Left renal pelvis (tissue), 4 donors: ENCODE results near the gene NCEH1. TPM values are rescaled to one million over a fixed set of nuclear protein-coding genes. Genes with fewer than 3 reads are reported as not detected.
"Not testable (repeated sequence)": the region's sequence is repeated elsewhere in the genome, so short reads cannot be mapped to it uniquely, and the experiment has no call there.

Experiments used
- DNase-seq, 4 donors: peaks; one replicate each; pipeline ENCODE4 v3.0.0-alpha.2; 2013; ENCODE audit warnings: low read depth in 4 of 4, low spot score in 3 of 4
- polyA plus RNA-seq, 4 donors: library from polyadenylated mRNA; unstranded; fragments of 120-200 nt; gene quantifications; one replicate each; pipeline ENCODE4 v1.2.1, GENCODE V29; 2013; ENCODE audit not compliant: insufficient read length in 4 of 4

NCEH1 gene
- 1 to 10 TPM; 1.9 to 4.6 (median 4.3) TPM for polyA plus RNA-seq

DNA sequence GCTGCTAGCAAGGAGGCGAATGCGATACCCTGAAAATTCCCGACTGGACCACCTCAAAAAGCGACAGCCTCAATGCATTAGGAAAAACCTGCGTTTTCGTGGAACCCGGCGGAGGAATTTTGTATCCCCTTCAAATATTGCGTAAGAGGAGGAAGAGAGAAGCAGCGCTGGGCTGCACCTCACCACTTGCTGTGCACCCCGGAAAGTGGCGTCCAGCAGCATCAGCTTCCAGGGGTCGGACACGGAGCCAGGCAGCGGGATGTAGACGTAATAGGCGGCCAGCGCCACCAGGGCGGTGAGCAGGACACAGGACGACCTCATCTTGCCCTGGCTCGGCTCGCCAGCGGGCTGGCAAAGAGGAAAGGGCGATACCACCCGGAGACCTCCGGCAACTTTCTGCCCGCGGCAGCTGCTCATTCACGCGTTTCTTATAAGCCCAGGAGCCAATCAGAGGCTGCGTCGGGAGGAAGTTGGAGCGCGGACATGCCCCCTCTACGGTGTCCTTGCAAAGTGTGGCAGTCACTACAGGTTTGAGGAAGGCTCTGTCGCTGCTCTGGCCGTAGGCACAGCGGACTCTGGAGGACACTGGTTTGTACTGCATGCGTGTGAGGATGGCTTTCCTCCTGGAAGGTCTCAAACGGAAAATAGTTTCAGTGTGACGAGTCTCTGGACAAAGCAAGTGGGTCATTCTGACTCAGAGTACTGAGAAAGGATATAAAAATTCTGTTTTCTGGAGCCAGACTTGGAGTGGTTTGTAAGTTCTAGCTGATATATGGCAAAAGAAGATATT lies at the start of gene NCEH1:
Gene NCEH1 (minus strand): TSS at position 404 of the 790 bp plus-strand sequence. CDS start 83 bp downstream, at position 321.
- peak; percentile 68 to 81 (median 72) for DNase-seq

GRCh38 chr3:172760416-172760815 lies 49.5 kb upstream of the NCEH1 start:
- DNase-seq, result not testable (repeated sequence)

- DNase-seq, result no peak
Measured at GRCh38 chr3:172753125-172753524, 42.3 kb upstream of the NCEH1 start.

- DNase-seq, result no peak
Measured at GRCh38 chr3:172752651-172753050, 41.8 kb upstream of the NCEH1 start.

DNA sequence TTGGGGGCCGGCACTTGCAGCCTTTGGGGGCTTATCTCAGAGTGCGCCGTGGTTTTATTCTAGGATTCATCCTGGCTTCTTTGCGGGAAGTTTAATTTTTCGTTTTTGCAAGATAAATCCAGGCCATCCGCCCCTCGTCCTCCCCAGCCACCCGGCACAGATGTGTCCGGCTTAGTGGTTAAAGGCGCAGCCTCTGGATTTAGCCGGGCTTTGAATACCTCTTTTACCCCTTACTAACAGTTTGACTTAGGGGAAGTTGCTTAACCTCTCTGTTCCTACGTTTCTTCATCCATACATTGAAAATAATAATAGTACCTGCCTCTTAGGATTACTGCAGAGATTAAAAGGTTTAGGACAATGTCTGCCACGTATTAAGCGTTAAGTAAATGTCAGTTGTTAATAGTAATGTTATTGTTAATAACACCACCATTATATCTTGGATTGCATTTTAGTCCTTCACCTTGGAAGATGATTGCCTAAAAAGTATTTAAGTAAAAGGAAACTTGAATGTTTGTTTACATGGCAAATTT lies 40.4 kb upstream of the NCEH1 start:
- DNase-seq, result no peak

DNA sequence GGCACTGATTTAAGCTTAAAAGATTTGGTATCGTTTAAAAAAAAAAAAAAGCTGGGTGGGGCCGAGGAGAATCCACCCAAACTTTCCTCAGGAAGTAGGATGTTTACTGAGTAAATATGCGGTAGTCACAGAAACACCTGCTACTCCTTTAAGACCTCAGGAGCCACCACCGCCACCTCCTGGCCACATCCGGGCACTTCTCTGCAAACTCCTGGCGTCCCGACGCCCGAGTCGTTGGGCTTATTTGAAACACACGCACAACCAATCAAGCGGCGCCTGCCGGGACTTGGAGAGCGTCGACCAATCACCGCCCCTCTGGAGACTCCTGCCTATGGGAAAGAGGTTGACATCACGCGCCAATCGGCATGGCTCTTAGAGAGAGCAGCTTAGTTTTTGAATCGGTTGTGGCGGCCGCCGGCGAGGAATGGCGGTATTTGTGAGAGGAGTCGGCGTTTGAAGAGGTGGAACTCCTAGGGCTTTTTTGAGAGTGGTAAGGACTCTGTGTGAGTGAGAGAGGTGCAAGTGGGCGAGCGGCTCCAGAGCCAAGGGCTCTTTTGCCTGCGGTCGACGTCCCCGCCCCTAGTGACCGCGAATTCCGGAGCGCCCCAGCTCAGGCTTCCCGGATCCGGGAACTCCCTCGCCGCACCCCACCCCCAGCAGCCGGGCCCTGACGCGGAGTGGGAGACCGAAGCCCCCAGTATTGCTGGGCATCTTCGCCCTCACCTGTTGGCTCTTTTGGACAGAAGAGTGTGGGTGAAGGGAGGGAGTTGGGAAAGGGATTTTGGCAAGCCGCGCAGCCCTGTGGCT lies 39.7 kb upstream of the NCEH1 start, which contains the start of gene ECT2:
Gene ECT2 (plus strand): TSS at position 359 of the 807 bp plus-strand sequence. CDS start 3,805 bp downstream, outside the sequence.
- peak; percentile 97 to 99 (median 98) for DNase-seq

DNA sequence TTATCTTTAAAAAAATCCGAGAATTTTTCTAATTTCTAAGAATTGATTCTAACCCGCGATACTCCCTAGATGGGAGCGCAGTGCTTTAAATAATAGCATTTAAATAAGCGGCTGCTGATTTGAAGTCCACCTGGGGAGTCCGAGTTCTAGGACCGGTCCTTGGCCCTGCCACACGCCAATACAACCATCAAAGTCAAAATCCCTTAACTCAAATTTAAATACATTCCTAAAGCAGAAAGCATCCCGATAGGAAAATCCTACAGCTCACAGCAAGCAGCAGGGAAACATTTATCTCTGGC lies 39.2 kb upstream of the NCEH1 start:
- DNase-seq, result no peak

DNA sequence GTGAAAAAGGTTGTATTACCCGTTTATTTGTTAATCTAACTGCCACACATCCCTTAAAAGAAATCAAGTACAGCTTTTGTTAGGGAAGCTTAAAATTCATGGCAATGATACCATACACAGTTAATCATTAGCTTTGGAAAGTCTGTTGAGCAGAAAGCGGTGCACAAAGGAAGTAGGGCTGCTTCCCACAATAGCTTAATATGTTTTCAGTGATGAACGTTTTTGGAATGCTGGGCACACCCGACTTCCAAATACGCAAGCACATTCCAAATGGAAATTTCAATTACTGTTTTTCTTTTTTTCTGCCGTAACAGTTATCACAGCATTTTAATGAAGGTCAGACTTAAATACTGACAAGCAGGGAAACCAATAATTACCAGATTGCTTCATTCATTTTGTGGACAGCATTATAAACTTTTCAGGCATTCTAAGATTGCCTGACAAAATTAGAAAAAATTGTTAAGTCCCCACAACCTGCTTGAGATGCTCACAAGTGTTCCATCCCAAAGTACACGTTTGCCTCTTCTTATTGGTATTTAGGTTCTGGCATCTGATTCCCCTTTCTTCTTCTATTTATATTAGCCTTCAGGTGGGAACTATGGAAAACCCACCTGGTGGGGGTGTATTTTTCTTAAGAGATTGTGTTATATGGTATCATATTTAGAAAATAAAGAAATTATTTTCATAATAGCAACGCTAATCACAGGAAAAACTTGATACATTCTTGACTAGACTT lies 38.5 kb upstream of the NCEH1 start:
- DNase-seq, result peak in 1 of 4 donors; percentile 30

DNA sequence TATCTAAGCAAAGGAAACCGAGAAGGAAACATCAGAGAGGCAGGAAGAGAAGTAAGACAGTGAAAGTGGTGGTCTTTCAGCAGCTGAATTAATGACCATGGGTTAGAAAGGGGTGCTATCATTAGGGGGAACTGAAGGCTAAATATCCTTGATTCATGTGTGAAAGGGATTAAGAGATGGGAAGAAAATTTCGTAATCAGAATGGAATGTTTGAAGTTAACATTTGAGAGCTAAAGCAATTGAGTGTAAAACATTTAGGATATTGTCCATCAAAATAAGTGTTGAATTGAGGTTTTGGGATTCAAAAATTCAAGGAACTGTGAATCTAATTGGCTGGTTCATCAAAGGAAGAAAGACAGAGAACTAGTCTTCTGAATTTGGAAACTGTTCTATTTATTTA lies 35.6 kb upstream of the NCEH1 start:
- no peak for DNase-seq

GRCh38 chr3:172739462-172739861 lies 28.6 kb upstream of the NCEH1 start:
- DNase-seq, result no peak

DNA sequence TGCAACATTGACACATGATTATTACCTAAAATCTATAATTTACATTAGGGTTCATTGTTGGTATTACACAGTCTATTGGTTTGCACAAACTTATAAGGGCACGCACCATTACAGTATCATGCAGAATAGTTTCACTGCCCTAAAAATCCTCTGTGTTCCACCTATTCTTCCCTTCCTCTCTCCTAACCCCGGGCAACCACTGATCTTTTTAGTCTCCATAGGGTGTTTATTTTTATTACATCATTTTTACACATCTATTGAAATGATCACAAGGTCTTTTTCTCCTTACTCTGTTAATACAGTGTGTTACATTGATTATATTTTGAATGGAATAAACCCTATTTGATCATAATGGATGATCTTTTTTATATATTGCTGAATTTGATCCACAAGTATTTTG lies 24.1 kb upstream of the NCEH1 start:
- DNase-seq, result no peak

- no peak for DNase-seq
Measured at GRCh38 chr3:172726380-172726779, 15.5 kb upstream of the NCEH1 start.

GRCh38 chr3:172722536-172723040 lies 11.7 kb upstream of the NCEH1 start:
- DNase-seq, result not testable (repeated sequence)

DNA sequence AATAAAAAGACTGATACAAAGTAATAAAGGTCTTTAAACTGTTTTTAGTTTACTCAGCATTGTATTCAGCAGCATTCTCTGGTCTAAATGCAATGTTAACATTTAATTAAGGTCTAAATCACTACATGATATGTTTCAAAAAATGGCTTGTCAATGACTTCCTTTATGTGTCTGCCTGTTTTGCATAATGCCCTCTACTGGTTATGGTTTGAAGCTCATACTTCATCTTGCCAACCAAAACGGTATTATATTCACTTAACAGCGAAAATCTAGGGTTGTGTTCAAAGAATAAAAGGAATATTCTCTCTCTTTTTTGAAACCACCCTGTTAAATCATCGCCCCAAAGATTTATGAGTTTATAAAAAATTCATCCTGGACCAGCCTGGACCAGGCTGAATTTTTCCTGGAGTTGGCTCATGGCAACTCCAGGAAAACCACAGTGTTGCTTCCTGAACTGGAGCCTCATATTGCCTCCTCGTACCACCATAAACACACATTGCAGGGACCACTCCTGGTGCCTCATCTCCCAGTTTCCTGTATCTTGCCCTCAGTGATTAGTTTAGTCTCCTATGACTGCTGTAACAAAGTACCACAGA lies 6.7 kb upstream of the NCEH1 start:
- DNase-seq, result no peak

- no peak for DNase-seq
Measured at GRCh38 chr3:172716476-172716875, 5.6 kb upstream of the NCEH1 start.

- no peak for DNase-seq
Measured at GRCh38 chr3:172713316-172713715, 2.4 kb upstream of the NCEH1 start.

GRCh38 chr3:172711454-172711795 lies 558 bp upstream of the NCEH1 start:
- peak in 1 of 4 donors; percentile 3 for DNase-seq

DNA sequence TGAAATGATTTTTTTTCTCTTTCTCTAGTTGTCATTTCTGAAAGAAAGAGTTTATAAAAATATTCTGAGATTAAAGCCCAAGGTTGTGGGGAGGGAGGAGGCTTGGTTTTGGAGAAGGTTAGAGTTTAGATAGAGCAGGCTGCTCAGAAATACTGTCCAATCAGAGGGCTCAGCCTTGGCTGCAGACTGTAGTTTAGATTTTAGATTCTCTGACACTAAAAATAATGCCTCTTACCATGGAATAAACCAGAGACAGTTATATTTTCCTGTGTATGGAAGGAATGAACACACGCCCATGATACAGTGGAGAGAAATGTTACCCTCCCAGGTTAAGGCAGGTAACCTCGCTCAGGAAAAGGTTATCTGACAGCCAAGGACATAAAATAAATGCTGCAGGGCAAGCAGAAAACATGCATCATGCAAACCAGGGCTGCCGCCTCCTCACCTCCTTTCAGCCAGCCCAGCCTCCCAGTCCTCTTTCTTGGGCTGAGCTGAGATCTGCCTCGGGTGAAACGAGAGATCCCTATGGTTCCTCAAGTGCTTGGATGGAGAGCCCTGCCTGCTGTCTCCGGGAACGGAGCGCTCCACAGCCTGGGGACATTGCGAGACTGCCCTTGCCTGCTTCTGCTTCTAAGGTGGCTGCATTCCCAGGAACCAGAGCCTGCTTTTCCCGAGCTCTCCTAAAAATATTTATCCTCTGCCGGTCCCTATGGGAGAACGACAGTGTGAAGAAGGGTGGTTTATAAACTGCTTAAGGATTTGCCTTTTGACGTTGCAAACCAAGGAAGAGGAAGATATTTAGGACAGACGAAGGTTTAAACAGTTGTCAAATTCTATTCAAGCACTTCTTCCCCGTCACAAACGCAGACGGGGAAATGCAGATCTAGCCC lies 848 bp downstream of the NCEH1 start:
- DNase-seq, result peak in 3 of 4 donors; percentile 3 to 25 (median 6)
